HG03159 (cell line): ENCODE data around the gene C4orf51.
"Not testable (repeated sequence)": the region's sequence is repeated elsewhere in the genome, so short reads cannot be mapped to it uniquely, and the experiment has no call there.

Experiments used
- ATAC-seq: cut with Tn5 transposase; IDR thresholded peaks from one replicate; pipeline ENCODE4 v1.9.1; 2021; ENCODE audit warnings: mild to moderate bottlenecking, moderate library complexity; ENCODE audit not compliant: unreplicated experiment

C4orf51 gene

GRCh38 chr4:145679991-145680455 lies at the start of gene C4orf51:
Gene C4orf51, plus strand, starts transcription at chr4:145680146. Its CDS starts 58 bp downstream, at chr4:145680204.
- ATAC-seq, result no peak

- ATAC-seq, result no peak
These were observed 44.8 kb upstream of the C4orf51 start for GRCh38 chr4:145635117-145635516.

GRCh38 chr4:145635630-145636029 lies 44.3 kb upstream of the C4orf51 start:
- ATAC-seq, result no peak

- no peak for ATAC-seq
These were observed 40.7 kb upstream of the C4orf51 start for GRCh38 chr4:145639186-145639698.

- ATAC-seq, result not testable (repeated sequence)
These were observed 39.7 kb upstream of the C4orf51 start for GRCh38 chr4:145640236-145640635.

GRCh38 chr4:145643295-145643694 lies 36.7 kb upstream of the C4orf51 start:
- no peak for ATAC-seq

GRCh38 chr4:145644699-145645098 lies 35.2 kb upstream of the C4orf51 start:
- ATAC-seq, result no peak

- ATAC-seq, result no peak
These were observed 23.8 kb upstream of the C4orf51 start for GRCh38 chr4:145656156-145656555.

- no peak for ATAC-seq
These were observed 19.9 kb upstream of the C4orf51 start for GRCh38 chr4:145660064-145660463.

GRCh38 chr4:145663194-145663593 lies 16.8 kb upstream of the C4orf51 start:
- ATAC-seq, result no peak

GRCh38 chr4:145665773-145666172 lies 14.2 kb upstream of the C4orf51 start:
- ATAC-seq, result no peak

GRCh38 chr4:145670422-145670821 lies 9.5 kb upstream of the C4orf51 start:
- no peak for ATAC-seq

- ATAC-seq, result no peak
These were observed 426 bp upstream of the C4orf51 start for GRCh38 chr4:145679520-145679919.

- ATAC-seq, result no peak
These were observed 956 bp downstream of the C4orf51 start for GRCh38 chr4:145680902-145681301.

- ATAC-seq, result no peak
These were observed 1.6 kb downstream of the C4orf51 start for GRCh38 chr4:145681518-145681917.

- no peak for ATAC-seq
These were observed 2.0 kb downstream of the C4orf51 start for GRCh38 chr4:145681956-145682355.

GRCh38 chr4:145686991-145687390 lies 7.0 kb downstream of the C4orf51 start:
- ATAC-seq, result no peak

- ATAC-seq, result no peak
These were observed 10.7 kb downstream of the C4orf51 start for GRCh38 chr4:145690610-145691009.

- ATAC-seq, result not testable (repeated sequence)
These were observed 11.5 kb downstream of the C4orf51 start for GRCh38 chr4:145691416-145691815.

- no peak for ATAC-seq
These were observed 15.0 kb downstream of the C4orf51 start for GRCh38 chr4:145694929-145695328.

- no peak for ATAC-seq
These were observed 17.4 kb downstream of the C4orf51 start for GRCh38 chr4:145697332-145697731.

GRCh38 chr4:145698507-145698906 lies 18.6 kb downstream of the C4orf51 start:
- ATAC-seq, result no peak

- ATAC-seq, result no peak
These were observed 24.0 kb downstream of the C4orf51 start for GRCh38 chr4:145703850-145704497.
